Neural crest cell (in vitro differentiated cells): ENCODE measurements around the gene SND1. TPM values are rescaled to one million over a fixed set of nuclear protein-coding genes. Genes with fewer than 3 reads are reported as not detected.
A peak's percentile ranks its signal among the peaks of the same experiment; 100 is the strongest.

Source experiments
- DNase-seq: peaks from one replicate; pipeline ENCODE4 v3.0.0; 2021; ENCODE audit warnings: low read depth, mixed read lengths, low spot score
- H3K27ac Mint-ChIP-seq: one replicate; pipeline ENCODE4 v1.8.0; 2021; ENCODE audit warnings: mild to moderate bottlenecking, mixed read lengths; ENCODE audit not compliant: unreplicated experiment
- H3K27me3 Mint-ChIP-seq: 2 replicates; pipeline ENCODE4 v1.8.0; 2021; ENCODE audit warnings: low read depth, mild to moderate bottlenecking, mixed read lengths
- H3K36me3 Mint-ChIP-seq: 2 replicates; pipeline ENCODE4 v1.8.0; 2021; ENCODE audit warnings: low read depth, mild to moderate bottlenecking, mixed read lengths
- H3K4me1 Mint-ChIP-seq: 2 replicates; pipeline ENCODE4 v1.8.0; 2021; ENCODE audit warnings: mixed read lengths
- H3K4me3 Mint-ChIP-seq: one replicate; pipeline ENCODE4 v1.8.0; 2021; ENCODE audit warnings: mild to moderate bottlenecking, mixed read lengths
- H3K9me3 Mint-ChIP-seq: 2 replicates; pipeline ENCODE4 v1.8.0; 2021; ENCODE audit warnings: mixed read lengths
- total RNA-seq: library from RNA; stranded (reverse); gene quantifications from 2 replicates; pipeline ENCODE4 v1.2.1, GENCODE V29; 2021
- TF ChIP-seq, protein P1 (sequence below): fragments of 200-600 bp; sonication (generic); conservative IDR thresholded peaks from 2 replicates; pipeline ENCODE4 v1.5.0; 2021; ENCODE audit warnings: antibody characterized with exemption, mild to moderate bottlenecking

SND1 gene
- total RNA-seq, 1 donor from 2014 or later: 184 TPM

DNA sequence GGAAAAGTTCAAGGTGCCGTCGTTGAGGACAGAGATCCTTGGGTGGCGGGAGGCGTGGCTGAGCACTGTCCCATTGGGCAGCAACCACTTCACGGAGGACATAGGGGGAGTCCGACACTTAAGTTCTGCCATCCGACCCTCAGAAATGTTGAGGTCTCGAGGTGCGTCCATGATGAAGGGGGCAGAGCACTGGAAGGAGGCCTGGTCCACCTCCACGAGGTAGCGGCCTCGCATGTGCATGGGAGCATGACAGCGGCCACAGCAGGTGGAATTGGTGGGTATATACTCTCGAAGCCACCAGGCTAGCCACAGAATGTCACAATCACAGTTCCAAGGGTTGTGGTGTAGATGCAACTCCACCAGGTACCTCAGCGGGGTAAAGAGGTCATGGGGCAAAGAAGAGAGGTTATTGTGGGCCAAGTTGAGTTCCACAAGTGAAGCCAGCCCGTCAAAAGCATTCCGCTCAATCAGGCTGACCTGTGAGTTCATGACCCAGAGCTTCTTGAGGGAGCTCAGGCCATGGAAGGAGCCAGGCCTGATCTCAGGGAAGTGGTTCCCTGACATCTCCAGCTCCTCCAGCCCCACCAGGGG lies 377.5 kb downstream of the SND1 start:
- Mint-ChIP-seq H3K27ac (peak overlapping the region; percentile 71), H3K4me1 (peaks cover 59% of the 10 kb centered on the region), H3K9me3 (no peaks in the 10 kb centered on the region), H3K36me3 (peaks cover 12% of the 10 kb centered on the region), H3K4me3 (peak overlapping the region; percentile 94), H3K27me3 (no peaks in the 10 kb centered on the region)
- DNase-seq: no peak
- TF ChIP-seq, protein P1, sequence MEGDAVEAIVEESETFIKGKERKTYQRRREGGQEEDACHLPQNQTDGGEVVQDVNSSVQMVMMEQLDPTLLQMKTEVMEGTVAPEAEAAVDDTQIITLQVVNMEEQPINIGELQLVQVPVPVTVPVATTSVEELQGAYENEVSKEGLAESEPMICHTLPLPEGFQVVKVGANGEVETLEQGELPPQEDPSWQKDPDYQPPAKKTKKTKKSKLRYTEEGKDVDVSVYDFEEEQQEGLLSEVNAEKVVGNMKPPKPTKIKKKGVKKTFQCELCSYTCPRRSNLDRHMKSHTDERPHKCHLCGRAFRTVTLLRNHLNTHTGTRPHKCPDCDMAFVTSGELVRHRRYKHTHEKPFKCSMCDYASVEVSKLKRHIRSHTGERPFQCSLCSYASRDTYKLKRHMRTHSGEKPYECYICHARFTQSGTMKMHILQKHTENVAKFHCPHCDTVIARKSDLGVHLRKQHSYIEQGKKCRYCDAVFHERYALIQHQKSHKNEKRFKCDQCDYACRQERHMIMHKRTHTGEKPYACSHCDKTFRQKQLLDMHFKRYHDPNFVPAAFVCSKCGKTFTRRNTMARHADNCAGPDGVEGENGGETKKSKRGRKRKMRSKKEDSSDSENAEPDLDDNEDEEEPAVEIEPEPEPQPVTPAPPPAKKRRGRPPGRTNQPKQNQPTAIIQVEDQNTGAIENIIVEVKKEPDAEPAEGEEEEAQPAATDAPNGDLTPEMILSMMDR: no peak

DNA sequence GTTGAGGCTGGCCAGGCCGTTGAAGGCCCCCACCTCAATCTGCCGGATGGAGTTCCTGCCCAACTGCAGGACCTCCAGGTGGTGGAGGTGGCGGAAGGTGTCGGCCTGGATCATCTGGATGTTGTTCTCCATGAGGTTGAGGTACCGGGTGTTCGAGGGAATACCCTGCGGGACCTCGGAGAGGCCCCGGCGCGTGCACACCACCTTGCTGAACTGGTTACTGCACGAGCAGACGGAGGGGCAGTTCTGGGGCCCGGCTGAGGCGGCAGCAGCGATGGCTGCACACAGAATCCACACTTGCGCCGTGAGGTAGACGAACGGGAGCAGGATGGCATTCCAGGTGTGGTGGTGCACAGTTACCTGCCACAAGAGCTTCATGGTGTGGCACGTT lies 378.3 kb downstream of the SND1 start:
- Mint-ChIP-seq H3K9me3 (no peaks in the 10 kb centered on the region), H3K4me3 (peak overlapping the region; percentile 94), H3K27ac (no peak overlapping the region), H3K27me3 (no peaks in the 10 kb centered on the region), H3K36me3 (peaks cover 12% of the 10 kb centered on the region), H3K4me1 (peaks cover 54% of the 10 kb centered on the region)
- DNase-seq: no peak
- TF ChIP-seq, protein P1: no peak

GRCh38 chr7:128030654-128031611 lies 378.9 kb downstream of the SND1 start, which contains the start of gene LRRC4:
Gene LRRC4, minus strand, starts transcription at chr7:128031437. Its CDS starts 797 bp downstream, at chr7:128030640.
- peak within 1 kb of the TSS; percentile 94 for H3K27ac Mint-ChIP-seq
- DNase-seq: peak; percentile 39
- TF ChIP-seq, protein P1: no peak
- peaks cover 47% of the 10 kb centered on the region for H3K4me1 Mint-ChIP-seq
- no peaks in the 10 kb centered on the region for H3K27me3 Mint-ChIP-seq
- H3K36me3 Mint-ChIP-seq: peaks cover 12% of the 10 kb centered on the region
- H3K9me3 Mint-ChIP-seq: no peaks in the 10 kb centered on the region
- H3K4me3 Mint-ChIP-seq: peak within 1 kb of the TSS; percentile 94

- Mint-ChIP-seq H3K4me1 (peaks cover 40% of the 10 kb centered on the region), H3K27ac (peak overlapping the region; percentile 94), H3K4me3 (peak overlapping the region; percentile 92), H3K27me3 (no peaks in the 10 kb centered on the region), H3K36me3 (peaks cover 12% of the 10 kb centered on the region), H3K9me3 (no peaks in the 10 kb centered on the region)
- DNase-seq: peak; percentile 55
- TF ChIP-seq, protein P1: peak; percentile 45
Observed at GRCh38 chr7:128031901-128032604, 380.1 kb downstream of the SND1 start.

DNA sequence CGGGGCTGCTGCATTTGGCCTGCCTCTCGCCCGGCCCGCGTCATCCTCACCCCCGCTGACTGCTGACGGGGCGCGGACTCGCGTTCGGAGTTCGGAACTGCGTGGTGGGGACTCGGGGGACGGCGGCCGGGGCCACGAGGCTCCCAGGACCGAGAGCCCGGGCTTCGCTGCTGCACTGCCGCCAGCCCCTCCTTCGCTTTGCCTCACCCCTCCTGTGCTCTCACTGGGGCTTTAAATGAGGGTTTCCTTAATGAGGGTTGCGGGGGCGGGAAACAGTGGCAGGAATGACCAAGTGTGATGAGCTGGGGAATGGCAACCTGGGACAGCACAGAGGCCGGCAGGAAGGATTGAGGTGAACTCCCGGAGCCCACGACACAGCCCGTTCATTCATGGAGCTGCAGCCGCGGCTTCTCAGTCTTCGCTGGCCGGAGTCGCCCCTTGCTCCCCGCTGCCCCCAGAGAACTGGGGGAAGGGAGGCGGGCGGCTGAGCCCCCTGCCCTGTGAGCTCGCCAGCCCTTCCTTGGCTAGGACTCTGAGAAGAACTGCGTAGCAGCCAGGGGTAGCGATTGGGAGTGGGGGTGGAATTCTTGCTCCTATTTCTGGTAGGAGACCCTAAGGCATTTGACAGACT lies 380.7 kb downstream of the SND1 start:
- Mint-ChIP-seq H3K27ac (peak overlapping the region; percentile 62), H3K27me3 (no peaks in the 10 kb centered on the region), H3K4me1 (peaks cover 33% of the 10 kb centered on the region), H3K36me3 (peaks cover 9% of the 10 kb centered on the region), H3K9me3 (no peaks in the 10 kb centered on the region), H3K4me3 (peak overlapping the region; percentile 91)
- DNase-seq: peak; percentile 33
- TF ChIP-seq, protein P1: no peak
